ENCODE data around the gene CYP27A1.
"Not testable (repeated sequence)": the region's sequence is repeated elsewhere in the genome, so short reads cannot be mapped to it uniquely, and the experiment has no call there.

CYP27A1 gene

GRCh38 chr2:218781691-218782527 lies at the start of gene CYP27A1:
Gene CYP27A1, plus strand, starts transcription at chr2:218782147. Its CDS starts 36 bp downstream, at chr2:218782183.
- peak; percentile 77 for DNase-seq (ENCODE audit: low spot score)

GRCh38 chr2:218732761-218733158 lies 49.2 kb upstream of the CYP27A1 start:
- DNase-seq (ENCODE audit: low spot score) = no peak

GRCh38 chr2:218733171-218734021 lies 48.6 kb upstream of the CYP27A1 start:
- DNase-seq (ENCODE audit: low spot score) = peak; percentile 46

- no peak for DNase-seq (ENCODE audit: low spot score)
These were observed 47.6 kb upstream of the CYP27A1 start for GRCh38 chr2:218734190-218734975.

- no peak for DNase-seq (ENCODE audit: low spot score)
These were observed 45.4 kb upstream of the CYP27A1 start for GRCh38 chr2:218736531-218736930.

GRCh38 chr2:218743068-218743467 lies 38.9 kb upstream of the CYP27A1 start:
- DNase-seq (ENCODE audit: low spot score) = no peak

- no peak for DNase-seq (ENCODE audit: low spot score)
These were observed 37.3 kb upstream of the CYP27A1 start for GRCh38 chr2:218744615-218745014.

GRCh38 chr2:218745160-218745558 lies 36.8 kb upstream of the CYP27A1 start:
- no peak for DNase-seq (ENCODE audit: low spot score)

GRCh38 chr2:218745559-218746469 lies 36.1 kb upstream of the CYP27A1 start:
- peak; percentile 40 for DNase-seq (ENCODE audit: low spot score)

GRCh38 chr2:218746470-218746795 lies 35.5 kb upstream of the CYP27A1 start:
- DNase-seq (ENCODE audit: low spot score) = no peak

- DNase-seq (ENCODE audit: low spot score) = no peak
These were observed 35.0 kb upstream of the CYP27A1 start for GRCh38 chr2:218746960-218747359.

GRCh38 chr2:218748741-218749441 lies 33.1 kb upstream of the CYP27A1 start:
- no peak for DNase-seq (ENCODE audit: low spot score)

GRCh38 chr2:218754201-218754600 lies 27.7 kb upstream of the CYP27A1 start:
- DNase-seq (ENCODE audit: low spot score) = no peak

- DNase-seq (ENCODE audit: low spot score) = no peak
These were observed 27.2 kb upstream of the CYP27A1 start for GRCh38 chr2:218754781-218755180.

GRCh38 chr2:218755198-218755566 lies 26.8 kb upstream of the CYP27A1 start:
- no peak for DNase-seq (ENCODE audit: low spot score)

GRCh38 chr2:218755567-218756404 lies 26.2 kb upstream of the CYP27A1 start:
- no peak for DNase-seq (ENCODE audit: low spot score)

- DNase-seq (ENCODE audit: low spot score) = no peak
These were observed 25.2 kb upstream of the CYP27A1 start for GRCh38 chr2:218756599-218757377.

GRCh38 chr2:218761795-218762194 lies 20.2 kb upstream of the CYP27A1 start:
- DNase-seq (ENCODE audit: low spot score) = no peak

- not testable (repeated sequence) for DNase-seq (ENCODE audit: low spot score)
These were observed 9.2 kb upstream of the CYP27A1 start for GRCh38 chr2:218772759-218773158.
